IgD-negative memory B cell (primary cell): ENCODE data around the gene CHST6. TPM values are rescaled to one million over a fixed set of nuclear protein-coding genes. Genes with fewer than 3 reads are reported as not detected.
A peak's percentile ranks its signal among the peaks of the same experiment; 100 is the strongest.
"Not testable (repeated sequence)": the region's sequence is repeated elsewhere in the genome, so short reads cannot be mapped to it uniquely, and the experiment has no call there.

Experiments used
- H3K27ac Mint-ChIP-seq, 3 donors: one replicate each; pipeline ENCODE4 v1.8.0; 2020 to 2022; ENCODE audit warnings: mild to moderate bottlenecking in 3 of 3, mixed read lengths in 3 of 3, moderate library complexity in 1 of 3
- H3K27me3 Mint-ChIP-seq: one replicate; pipeline ENCODE4 v1.8.0; 2021; ENCODE audit warnings: mixed read lengths
- H3K36me3 Mint-ChIP-seq: one replicate; pipeline ENCODE4 v1.8.0; 2020; ENCODE audit warnings: mild to moderate bottlenecking, mixed read lengths
- H3K4me1 Mint-ChIP-seq, 3 donors: one replicate each; pipeline ENCODE4 v1.8.0; 2020 to 2022; ENCODE audit warnings: mixed read lengths in 3 of 3, mild to moderate bottlenecking in 1 of 3
- H3K4me3 Mint-ChIP-seq, 4 donors: one replicate each; pipeline ENCODE4 v1.8.0; 2020 to 2022; ENCODE audit warnings: mild to moderate bottlenecking in 4 of 4, mixed read lengths in 4 of 4, moderate library complexity in 3 of 4
- H3K9me3 Mint-ChIP-seq, 3 donors: one replicate each; pipeline ENCODE4 v1.8.0; 2020 to 2021; ENCODE audit warnings: mixed read lengths in 3 of 3, mild to moderate bottlenecking in 1 of 3
- polyA plus RNA-seq: library from polyadenylated mRNA; unstranded; fragments of 300-500 nt; fragmentation: Illumina TruSeq; gene quantifications from one replicate; pipeline ENCODE4 v1.2.3, GENCODE V29; 2021

CHST6 gene
- polyA plus RNA-seq, 1 donor from 2014 or later = 0.13 TPM

GRCh38 chr16:75472908-75473877 is 22.0 kb downstream of the CHST6 start:
- Mint-ChIP-seq H3K4me3 (peak overlapping the region in 1 of 4 donors; percentile 33), H3K9me3 (peaks cover 0 to 3% (median 0%) of the 10 kb centered on the region in 3 donors), H3K27ac (no peak overlapping the region)

GRCh38 chr16:75471723-75472633 is 23.3 kb downstream of the CHST6 start:
- H3K27me3 Mint-ChIP-seq = peaks cover 5% of the 10 kb centered on the region
- no peak overlapping the region for H3K27ac Mint-ChIP-seq
- peaks cover 2% of the 10 kb centered on the region for H3K36me3 Mint-ChIP-seq
- no peaks in the 10 kb centered on the region for H3K9me3 Mint-ChIP-seq
- peaks cover 0 to 5% (median 5%) of the 10 kb centered on the region in 3 donors for H3K4me1 Mint-ChIP-seq
- no peak overlapping the region for H3K4me3 Mint-ChIP-seq

More at GRCh38 chr16:75472908-75473877, 22.0 kb downstream of the CHST6 start:
- Mint-ChIP-seq H3K36me3 (peaks cover 2% of the 10 kb centered on the region), H3K27me3 (peaks cover 5% of the 10 kb centered on the region), H3K4me1 (peaks cover 0 to 5% (median 5%) of the 10 kb centered on the region in 3 donors)

- Mint-ChIP-seq H3K4me1 (peaks cover 10 to 22% (median 16%) of the 10 kb centered on the region in 3 donors), H3K4me3 (peak overlapping the region in 1 of 4 donors; percentile 35), H3K27ac (no peak overlapping the region)
Observed at GRCh38 chr16:75466760-75467159, 28.5 kb downstream of the CHST6 start.

GRCh38 chr16:75464122-75464918 is 30.9 kb downstream of the CHST6 start, which contains the start of gene TMEM170A:
Gene TMEM170A (minus strand): TSS chr16:75464689. CDS start chr16:75464600, 89 bp downstream.
- peak within 1 kb of the TSS; percentile 89 to 96 (median 94) for H3K4me3 Mint-ChIP-seq
- peak within 1 kb of the TSS; percentile 88 to 97 (median 96) for H3K27ac Mint-ChIP-seq
- peaks cover 14 to 34% (median 25%) of the 10 kb centered on the region in 3 donors for H3K4me1 Mint-ChIP-seq
- H3K36me3 Mint-ChIP-seq = no peaks in the 10 kb centered on the region
- H3K9me3 Mint-ChIP-seq = no peaks in the 10 kb centered on the region
- no peaks in the 10 kb centered on the region for H3K27me3 Mint-ChIP-seq

More at GRCh38 chr16:75466760-75467159, 28.5 kb downstream of the CHST6 start:
- Mint-ChIP-seq H3K36me3 (no peaks in the 10 kb centered on the region), H3K9me3 (no peaks in the 10 kb centered on the region), H3K27me3 (peaks cover under 1% of the 10 kb centered on the region)

GRCh38 chr16:75463389-75464121 is 31.7 kb downstream of the CHST6 start:
- Mint-ChIP-seq H3K27ac (peak overlapping the region; percentile 82 to 97 (median 89)), H3K4me1 (peaks cover 14 to 34% (median 25%) of the 10 kb centered on the region in 3 donors), H3K4me3 (peak overlapping the region; percentile 89 to 96 (median 92))
- H3K9me3 Mint-ChIP-seq, H3K27me3 Mint-ChIP-seq, H3K36me3 Mint-ChIP-seq: not testable (repeated sequence)

- H3K4me3 Mint-ChIP-seq = peak overlapping the region; percentile 89 to 96 (median 92)
- H3K36me3 Mint-ChIP-seq = no peaks in the 10 kb centered on the region
- no peaks in the 10 kb centered on the region for H3K9me3 Mint-ChIP-seq
- no peaks in the 10 kb centered on the region for H3K27me3 Mint-ChIP-seq
- peak overlapping the region; percentile 14 to 97 (median 82) for H3K27ac Mint-ChIP-seq
- peaks cover 14 to 41% (median 25%) of the 10 kb centered on the region in 3 donors for H3K4me1 Mint-ChIP-seq
Observed at GRCh38 chr16:75462806-75463205, 32.4 kb downstream of the CHST6 start.

- peaks cover 2% of the 10 kb centered on the region for H3K36me3 Mint-ChIP-seq
- no peak overlapping the region for H3K27ac Mint-ChIP-seq
- H3K4me1 Mint-ChIP-seq = peaks cover 17 to 41% (median 33%) of the 10 kb centered on the region in 3 donors
- H3K4me3 Mint-ChIP-seq = peak overlapping the region in 1 of 4 donors; percentile 52
- H3K9me3 Mint-ChIP-seq = no peaks in the 10 kb centered on the region
- H3K27me3 Mint-ChIP-seq = no peaks in the 10 kb centered on the region
Observed at GRCh38 chr16:75461575-75461974, 33.7 kb downstream of the CHST6 start.

- Mint-ChIP-seq H3K27ac (peak overlapping the region in 2 of 3 donors; percentile 3 to 39), H3K4me1 (peaks cover 17 to 43% (median 34%) of the 10 kb centered on the region in 3 donors), H3K36me3 (peaks cover 2% of the 10 kb centered on the region), H3K4me3 (peak overlapping the region in 1 of 4 donors; percentile 24), H3K9me3 (no peaks in the 10 kb centered on the region), H3K27me3 (no peaks in the 10 kb centered on the region)
Observed at GRCh38 chr16:75460446-75460845, 34.8 kb downstream of the CHST6 start.

GRCh38 chr16:75459691-75460090 is 35.5 kb downstream of the CHST6 start:
- peak overlapping the region in 1 of 3 donors; percentile 3 for H3K27ac Mint-ChIP-seq
- H3K9me3 Mint-ChIP-seq = no peaks in the 10 kb centered on the region
- no peak overlapping the region for H3K4me3 Mint-ChIP-seq
- H3K27me3 Mint-ChIP-seq = no peaks in the 10 kb centered on the region
- H3K36me3 Mint-ChIP-seq = peaks cover 2% of the 10 kb centered on the region
- peaks cover 18 to 43% (median 30%) of the 10 kb centered on the region in 3 donors for H3K4me1 Mint-ChIP-seq

GRCh38 chr16:75458439-75458838 is 36.8 kb downstream of the CHST6 start:
- Mint-ChIP-seq H3K9me3 (no peaks in the 10 kb centered on the region), H3K27me3 (no peaks in the 10 kb centered on the region), H3K27ac (no peak overlapping the region), H3K36me3 (peaks cover 2% of the 10 kb centered on the region), H3K4me3 (no peak overlapping the region), H3K4me1 (peaks cover 16 to 42% (median 34%) of the 10 kb centered on the region in 3 donors)

- Mint-ChIP-seq H3K4me1 (peaks cover 12 to 37% (median 35%) of the 10 kb centered on the region in 3 donors), H3K9me3 (no peaks in the 10 kb centered on the region), H3K36me3 (peaks cover 2% of the 10 kb centered on the region), H3K27me3 (no peaks in the 10 kb centered on the region), H3K4me3 (no peak overlapping the region), H3K27ac (no peak overlapping the region)
Observed at GRCh38 chr16:75458029-75458428, 37.2 kb downstream of the CHST6 start.

- Mint-ChIP-seq H3K4me1 (peaks cover 9 to 35% (median 35%) of the 10 kb centered on the region in 3 donors), H3K4me3 (no peak overlapping the region), H3K36me3 (peaks cover 2% of the 10 kb centered on the region), H3K9me3 (no peaks in the 10 kb centered on the region), H3K27ac (no peak overlapping the region), H3K27me3 (no peaks in the 10 kb centered on the region)
Observed at GRCh38 chr16:75457485-75458021, 37.7 kb downstream of the CHST6 start.

- Mint-ChIP-seq H3K9me3 (no peaks in the 10 kb centered on the region), H3K27ac (peak overlapping the region in 1 of 3 donors; percentile 6), H3K27me3 (no peaks in the 10 kb centered on the region), H3K36me3 (peaks cover 2% of the 10 kb centered on the region), H3K4me1 (peaks cover 9 to 36% (median 32%) of the 10 kb centered on the region in 3 donors), H3K4me3 (no peak overlapping the region)
Observed at GRCh38 chr16:75456971-75457370, 38.3 kb downstream of the CHST6 start.
